Spleen (tissue), 7 donors: ENCODE measurements around the gene CNTD1.
A peak's percentile ranks its signal among the peaks of the same experiment; 100 is the strongest.

Experiments used
- POLR2A ChIP-seq, 3 donors: fragments of 450-650 bp; IDR thresholded peaks; one replicate each; pipeline ENCODE4 v1.5.1; 2017; ENCODE audit warnings: antibody characterized with exemption in 3 of 3, mild to moderate bottlenecking in 1 of 3
- POLR2AphosphoS5 ChIP-seq, 3 donors: sonication (generic); formaldehyde crosslinking; IDR thresholded peaks; one replicate each; pipeline ENCODE4 v1.5.1; 2017; ENCODE audit warnings: antibody characterized with exemption in 3 of 3
- TF ChIP-seq, protein P1 (sequence below), 11 experiments: fragments of 200-600 bp in 7 of 11; fragments of 450-650 bp in 4 of 11; sonication (generic) in 4 of 11; IDR thresholded peaks in 8 of 11; conservative IDR thresholded peaks in 3 of 11; 1 replicate in 7 of 11; 2 replicates in 4 of 11; pipeline versions ENCODE4 v1.4.0 to v1.8.0; 2016 to 2021; ENCODE audit warnings: antibody characterized with exemption in 11 of 11, inconsistent platforms in 4 of 11, mild to moderate bottlenecking in 1 of 11
- donor health status: DM: no; HTN: no; CAD: no; lungs with moderate emphysema.
- donor health status: DM: no; HTN: no; CAD: no.
- donor health status: DM: no; HTN: no; CAD: no.

- TF ChIP-seq, protein P1, sequence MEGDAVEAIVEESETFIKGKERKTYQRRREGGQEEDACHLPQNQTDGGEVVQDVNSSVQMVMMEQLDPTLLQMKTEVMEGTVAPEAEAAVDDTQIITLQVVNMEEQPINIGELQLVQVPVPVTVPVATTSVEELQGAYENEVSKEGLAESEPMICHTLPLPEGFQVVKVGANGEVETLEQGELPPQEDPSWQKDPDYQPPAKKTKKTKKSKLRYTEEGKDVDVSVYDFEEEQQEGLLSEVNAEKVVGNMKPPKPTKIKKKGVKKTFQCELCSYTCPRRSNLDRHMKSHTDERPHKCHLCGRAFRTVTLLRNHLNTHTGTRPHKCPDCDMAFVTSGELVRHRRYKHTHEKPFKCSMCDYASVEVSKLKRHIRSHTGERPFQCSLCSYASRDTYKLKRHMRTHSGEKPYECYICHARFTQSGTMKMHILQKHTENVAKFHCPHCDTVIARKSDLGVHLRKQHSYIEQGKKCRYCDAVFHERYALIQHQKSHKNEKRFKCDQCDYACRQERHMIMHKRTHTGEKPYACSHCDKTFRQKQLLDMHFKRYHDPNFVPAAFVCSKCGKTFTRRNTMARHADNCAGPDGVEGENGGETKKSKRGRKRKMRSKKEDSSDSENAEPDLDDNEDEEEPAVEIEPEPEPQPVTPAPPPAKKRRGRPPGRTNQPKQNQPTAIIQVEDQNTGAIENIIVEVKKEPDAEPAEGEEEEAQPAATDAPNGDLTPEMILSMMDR (IDR thresholded peaks at IDR 0.05 in 8 of 11, conservative IDR thresholded peaks at IDR 0.05 in 3 of 11) = peak; percentile 44 to 85 (median 72)
- TF ChIP-seq POLR2A (IDR thresholded peaks at IDR 0.05) = no peak
- peak in 1 of 3 donors; percentile 14 for TF ChIP-seq POLR2AphosphoS5 (IDR thresholded peaks at IDR 0.05)
Observed at GRCh38 chr17:42843358-42843934, 44.8 kb downstream of the CNTD1 start.
